ENCODE data around the gene ERN1.

Gene ERN1

DNA sequence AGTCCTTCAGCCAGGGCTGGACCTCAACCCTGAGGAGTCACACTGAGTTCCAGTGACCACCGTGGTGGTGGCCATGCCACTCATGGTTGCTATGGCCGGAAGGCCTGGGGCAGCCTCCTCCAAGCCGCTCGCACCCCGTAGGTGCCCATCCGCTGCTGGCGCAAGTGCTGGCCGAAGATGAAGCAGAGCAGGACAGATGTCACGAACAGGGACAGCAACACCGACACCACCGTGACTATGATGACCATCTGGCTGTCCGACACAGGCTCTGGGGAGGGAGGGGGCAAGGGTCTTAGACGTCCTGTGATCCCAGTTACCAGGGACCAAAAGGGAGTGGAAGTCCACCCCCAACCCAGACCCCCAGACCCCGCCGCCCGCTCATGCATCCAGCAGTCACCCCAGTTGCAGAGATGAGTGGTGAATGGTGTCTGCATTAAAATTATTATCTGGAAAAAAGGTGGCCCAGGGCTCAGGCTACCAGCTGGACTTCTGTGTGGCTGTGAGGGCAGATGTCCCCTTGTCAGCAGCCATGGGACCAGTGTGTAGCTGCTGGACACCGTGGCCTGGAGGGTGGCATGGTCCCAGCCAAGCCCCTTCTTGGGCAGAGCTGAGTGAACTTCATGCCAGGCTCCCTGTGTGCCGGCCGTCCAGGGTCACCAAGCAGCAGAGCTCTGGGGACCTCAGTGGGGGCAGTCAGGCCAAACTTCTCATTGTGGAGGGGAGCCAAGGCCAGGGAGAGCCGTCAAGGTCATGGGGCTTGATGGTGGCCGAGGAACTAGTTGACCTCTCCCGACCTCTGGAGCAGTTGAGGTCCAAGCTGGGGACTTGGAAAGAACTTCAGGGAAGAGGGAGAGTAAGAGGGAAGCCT is 127.1 kb downstream of the ERN1 start:
- no peak for DNase-seq (ENCODE audit: low spot score)
- TF ChIP-seq, protein P1, sequence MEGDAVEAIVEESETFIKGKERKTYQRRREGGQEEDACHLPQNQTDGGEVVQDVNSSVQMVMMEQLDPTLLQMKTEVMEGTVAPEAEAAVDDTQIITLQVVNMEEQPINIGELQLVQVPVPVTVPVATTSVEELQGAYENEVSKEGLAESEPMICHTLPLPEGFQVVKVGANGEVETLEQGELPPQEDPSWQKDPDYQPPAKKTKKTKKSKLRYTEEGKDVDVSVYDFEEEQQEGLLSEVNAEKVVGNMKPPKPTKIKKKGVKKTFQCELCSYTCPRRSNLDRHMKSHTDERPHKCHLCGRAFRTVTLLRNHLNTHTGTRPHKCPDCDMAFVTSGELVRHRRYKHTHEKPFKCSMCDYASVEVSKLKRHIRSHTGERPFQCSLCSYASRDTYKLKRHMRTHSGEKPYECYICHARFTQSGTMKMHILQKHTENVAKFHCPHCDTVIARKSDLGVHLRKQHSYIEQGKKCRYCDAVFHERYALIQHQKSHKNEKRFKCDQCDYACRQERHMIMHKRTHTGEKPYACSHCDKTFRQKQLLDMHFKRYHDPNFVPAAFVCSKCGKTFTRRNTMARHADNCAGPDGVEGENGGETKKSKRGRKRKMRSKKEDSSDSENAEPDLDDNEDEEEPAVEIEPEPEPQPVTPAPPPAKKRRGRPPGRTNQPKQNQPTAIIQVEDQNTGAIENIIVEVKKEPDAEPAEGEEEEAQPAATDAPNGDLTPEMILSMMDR (IDR thresholded peaks at IDR 0.05; ENCODE audit: extremely low read depth, missing control alignments): no peak

DNA sequence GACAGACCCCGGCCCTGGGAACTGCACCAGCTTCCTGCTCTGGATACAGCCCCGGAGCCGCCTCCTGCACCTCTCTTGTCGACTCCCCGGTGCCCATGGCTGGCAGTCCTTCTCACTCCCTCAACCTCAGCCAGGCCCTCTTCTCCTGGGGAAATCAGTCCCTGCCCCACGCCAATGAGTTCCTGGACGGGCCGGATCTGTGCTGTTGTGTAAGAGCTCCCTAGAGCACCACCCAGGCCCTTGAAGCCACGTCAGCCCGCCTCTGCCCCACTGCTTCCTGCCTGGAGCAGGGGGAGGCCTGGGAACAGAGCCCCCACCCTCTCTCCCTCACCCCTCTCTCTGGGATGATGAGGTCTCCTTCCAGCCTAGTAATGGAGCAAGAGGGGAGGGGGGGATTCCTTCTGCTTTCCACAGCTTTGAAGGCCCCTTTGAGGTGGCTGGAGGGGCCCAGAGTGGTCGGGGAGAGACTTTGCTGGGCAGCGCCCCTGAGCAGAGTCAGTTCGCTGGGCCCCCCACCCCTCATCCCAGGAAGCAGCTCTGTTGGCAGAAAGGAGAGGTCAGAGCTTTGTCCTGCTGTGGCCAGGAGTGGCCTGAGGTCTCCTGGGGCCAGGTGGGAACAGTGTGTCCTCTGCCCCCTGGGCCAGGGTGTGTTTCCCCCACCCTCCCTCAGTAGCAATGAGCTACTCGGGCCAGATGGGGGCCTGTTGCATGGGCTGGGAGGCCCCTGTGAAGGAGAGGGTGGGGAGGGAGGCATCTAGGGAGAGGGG is 128.0 kb downstream of the ERN1 start:
- DNase-seq (ENCODE audit: low spot score): no peak
- TF ChIP-seq, protein P1 (IDR thresholded peaks at IDR 0.05; ENCODE audit: extremely low read depth, missing control alignments): no peak

- TF ChIP-seq, protein P1 (IDR thresholded peaks at IDR 0.05; ENCODE audit: extremely low read depth, missing control alignments): no peak
- no peak for DNase-seq (ENCODE audit: low spot score)
These were observed 128.8 kb downstream of the ERN1 start for GRCh38 chr17:64001091-64001579.

GRCh38 chr17:63999680-64000531 is 130.0 kb downstream of the ERN1 start:
- TF ChIP-seq, protein P1 (IDR thresholded peaks at IDR 0.05; ENCODE audit: extremely low read depth, missing control alignments): no peak
- DNase-seq (ENCODE audit: low spot score): no peak

- no peak for DNase-seq (ENCODE audit: low spot score)
- TF ChIP-seq, protein P1 (IDR thresholded peaks at IDR 0.05; ENCODE audit: extremely low read depth, missing control alignments): no peak
These were observed 130.9 kb downstream of the ERN1 start for GRCh38 chr17:63998721-63999679.

GRCh38 chr17:63998050-63998720 is 131.8 kb downstream of the ERN1 start, which contains the start of gene PRR29:
TSS of gene PRR29 (plus strand) at chr17:63998351. CDS start at chr17:63998365, 14 bp downstream.
- DNase-seq (ENCODE audit: low spot score): peak; percentile 89
- TF ChIP-seq, protein P1 (IDR thresholded peaks at IDR 0.05; ENCODE audit: extremely low read depth, missing control alignments): no peak
